ENCODE measurements around the gene H2BK1.
A peak's percentile ranks its signal among the peaks of the same experiment; 100 is the strongest.

H2BK1 gene

GRCh38 chr7:151245360-151246101 is 35.2 kb upstream of the H2BK1 start:
- peak; percentile 53 for DNase-seq (ENCODE audit: low spot score)

- DNase-seq (ENCODE audit: low spot score) = no peak
Observed at GRCh38 chr7:151244841-151245346, 34.6 kb upstream of the H2BK1 start.

- peak; percentile 71 for DNase-seq (ENCODE audit: low spot score)
Observed at GRCh38 chr7:151244196-151244840, 34.0 kb upstream of the H2BK1 start.

GRCh38 chr7:151243408-151244195 is 33.3 kb upstream of the H2BK1 start:
- DNase-seq (ENCODE audit: low spot score) = peak; percentile 68

- no peak for DNase-seq (ENCODE audit: low spot score)
Observed at GRCh38 chr7:151243045-151243349, 32.7 kb upstream of the H2BK1 start.

GRCh38 chr7:151242159-151243044 is 32.1 kb upstream of the H2BK1 start:
- no peak for DNase-seq (ENCODE audit: low spot score)

GRCh38 chr7:151241755-151242096 is 31.4 kb upstream of the H2BK1 start:
- DNase-seq (ENCODE audit: low spot score) = no peak

- no peak for DNase-seq (ENCODE audit: low spot score)
Observed at GRCh38 chr7:151240942-151241754, 30.9 kb upstream of the H2BK1 start.

- no peak for DNase-seq (ENCODE audit: low spot score)
Observed at GRCh38 chr7:151240536-151240935, 30.2 kb upstream of the H2BK1 start.

- no peak for DNase-seq (ENCODE audit: low spot score)
Observed at GRCh38 chr7:151239837-151240459, 29.7 kb upstream of the H2BK1 start.

GRCh38 chr7:151238924-151239836 is 28.9 kb upstream of the H2BK1 start:
- no peak for DNase-seq (ENCODE audit: low spot score)

- no peak for DNase-seq (ENCODE audit: low spot score)
Observed at GRCh38 chr7:151238190-151238810, 28.0 kb upstream of the H2BK1 start.

- no peak for DNase-seq (ENCODE audit: low spot score)
Observed at GRCh38 chr7:151237244-151238189, 27.2 kb upstream of the H2BK1 start.

GRCh38 chr7:151236406-151236805 is 26.1 kb upstream of the H2BK1 start:
- DNase-seq (ENCODE audit: low spot score) = no peak

- no peak for DNase-seq (ENCODE audit: low spot score)
Observed at GRCh38 chr7:151235091-151235787, 25.0 kb upstream of the H2BK1 start.

- no peak for DNase-seq (ENCODE audit: low spot score)
Observed at GRCh38 chr7:151233804-151234203, 23.5 kb upstream of the H2BK1 start.
